Measurements from ENCODE around the gene ENTR1.
"Not testable (repeated sequence)": the region's sequence is repeated elsewhere in the genome, so short reads cannot be mapped to it uniquely, and the experiment has no call there.

ENTR1 gene

GRCh38 chr9:136416914-136417313 lies 6.5 kb upstream of the ENTR1 start:
- no peak for DNase-seq

- DNase-seq, result no peak
These were observed 6.0 kb upstream of the ENTR1 start for GRCh38 chr9:136416427-136416826.

GRCh38 chr9:136412962-136413361 lies 2.5 kb upstream of the ENTR1 start:
- DNase-seq, result no peak

- no peak for DNase-seq
These were observed 964 bp upstream of the ENTR1 start for GRCh38 chr9:136411378-136411777.

- no peak for DNase-seq
These were observed 608 bp downstream of the ENTR1 start for GRCh38 chr9:136409557-136410455.

GRCh38 chr9:136407911-136408310 lies 2.5 kb downstream of the ENTR1 start:
- DNase-seq, result no peak

GRCh38 chr9:136407061-136407460 lies 3.4 kb downstream of the ENTR1 start:
- not testable (repeated sequence) for DNase-seq

GRCh38 chr9:136405904-136406303 lies 4.5 kb downstream of the ENTR1 start:
- not testable (repeated sequence) for DNase-seq

- no peak for DNase-seq
These were observed 4.9 kb downstream of the ENTR1 start for GRCh38 chr9:136405481-136405880.

- DNase-seq, result no peak
These were observed 5.6 kb downstream of the ENTR1 start for GRCh38 chr9:136404801-136405136.

GRCh38 chr9:136403915-136404800 lies 6.3 kb downstream of the ENTR1 start:
- no peak for DNase-seq

- DNase-seq, result no peak
These were observed 6.9 kb downstream of the ENTR1 start for GRCh38 chr9:136403538-136403914.

- DNase-seq, result no peak
These were observed 8.3 kb downstream of the ENTR1 start for GRCh38 chr9:136402067-136402466.

- no peak for DNase-seq
These were observed 9.1 kb downstream of the ENTR1 start for GRCh38 chr9:136401173-136401922.

- DNase-seq, result peak; percentile 78 to 80
These were observed 10.2 kb downstream of the ENTR1 start, which contains the start of gene SNAPC4 for GRCh38 chr9:136400038-136400834. Gene SNAPC4, minus strand, starts transcription at chr9:136400170. Its CDS starts 1,742 bp downstream, at chr9:136398428.

GRCh38 chr9:136399176-136400037 lies 11.0 kb downstream of the ENTR1 start:
- DNase-seq, result peak in 1 of 2 experiments; percentile 5

GRCh38 chr9:136398286-136398685 lies 12.1 kb downstream of the ENTR1 start:
- no peak for DNase-seq

GRCh38 chr9:136397643-136398042 lies 12.8 kb downstream of the ENTR1 start:
- DNase-seq, result no peak

GRCh38 chr9:136396219-136396515 lies 14.2 kb downstream of the ENTR1 start:
- no peak for DNase-seq

GRCh38 chr9:136395345-136396218 lies 14.8 kb downstream of the ENTR1 start:
- DNase-seq, result no peak

- DNase-seq, result no peak
These were observed 15.4 kb downstream of the ENTR1 start for GRCh38 chr9:136395020-136395340.
